ENCODE measurements around the gene CBLC. TPM values are rescaled to one million over a fixed set of nuclear protein-coding genes. Genes with fewer than 3 reads are reported as not detected.

CBLC gene
- polyA plus RNA-seq, 1 experiment = not detected

DNA sequence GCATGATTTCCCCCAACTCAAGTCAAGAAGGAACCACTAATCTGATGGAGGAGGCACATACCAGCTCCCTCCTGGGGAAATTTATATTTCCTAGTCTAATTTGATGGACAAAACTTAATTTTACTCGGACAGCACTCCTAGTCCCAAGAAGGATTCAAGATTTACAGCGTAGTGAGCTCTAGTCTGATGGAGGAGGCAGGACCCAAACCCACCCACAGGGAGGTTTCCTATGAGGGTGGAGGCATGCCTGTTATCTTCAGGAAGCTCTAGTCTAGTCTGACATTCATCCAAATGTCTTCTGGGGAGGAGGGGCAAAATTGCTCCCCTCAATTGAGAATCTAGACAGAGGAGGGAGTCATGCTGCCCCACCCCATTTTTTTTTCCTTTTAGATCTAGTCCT is 39.6 kb upstream of the CBLC start:
- no peak for DNase-seq (ENCODE audit: low read depth)
- ChIA-PET CTCF (interaction anchor here (0.6 to 9.6 kb wide), 2 partner anchors 14 to 21 kb away, joined by 3 to 69 read pairs; no protein-coding TSS in a partner anchor), POLR2A (no interaction called here)
- TF ChIP-seq, protein P1, sequence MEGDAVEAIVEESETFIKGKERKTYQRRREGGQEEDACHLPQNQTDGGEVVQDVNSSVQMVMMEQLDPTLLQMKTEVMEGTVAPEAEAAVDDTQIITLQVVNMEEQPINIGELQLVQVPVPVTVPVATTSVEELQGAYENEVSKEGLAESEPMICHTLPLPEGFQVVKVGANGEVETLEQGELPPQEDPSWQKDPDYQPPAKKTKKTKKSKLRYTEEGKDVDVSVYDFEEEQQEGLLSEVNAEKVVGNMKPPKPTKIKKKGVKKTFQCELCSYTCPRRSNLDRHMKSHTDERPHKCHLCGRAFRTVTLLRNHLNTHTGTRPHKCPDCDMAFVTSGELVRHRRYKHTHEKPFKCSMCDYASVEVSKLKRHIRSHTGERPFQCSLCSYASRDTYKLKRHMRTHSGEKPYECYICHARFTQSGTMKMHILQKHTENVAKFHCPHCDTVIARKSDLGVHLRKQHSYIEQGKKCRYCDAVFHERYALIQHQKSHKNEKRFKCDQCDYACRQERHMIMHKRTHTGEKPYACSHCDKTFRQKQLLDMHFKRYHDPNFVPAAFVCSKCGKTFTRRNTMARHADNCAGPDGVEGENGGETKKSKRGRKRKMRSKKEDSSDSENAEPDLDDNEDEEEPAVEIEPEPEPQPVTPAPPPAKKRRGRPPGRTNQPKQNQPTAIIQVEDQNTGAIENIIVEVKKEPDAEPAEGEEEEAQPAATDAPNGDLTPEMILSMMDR (IDR thresholded peaks at IDR 0.05; ENCODE audit: insufficient read depth, low read depth, low read length) = no peak
- Histone ChIP-seq H3K36me3 (ENCODE audit: control insufficient read depth, insufficient read depth, low read length) (no peaks in the 10 kb centered on the region), H3K27me3 (ENCODE audit: control insufficient read depth, insufficient read depth, low read length) (no peaks in the 10 kb centered on the region), H3K4me3 (ENCODE audit: low read depth, low read length) (no peak overlapping the region)

DNA sequence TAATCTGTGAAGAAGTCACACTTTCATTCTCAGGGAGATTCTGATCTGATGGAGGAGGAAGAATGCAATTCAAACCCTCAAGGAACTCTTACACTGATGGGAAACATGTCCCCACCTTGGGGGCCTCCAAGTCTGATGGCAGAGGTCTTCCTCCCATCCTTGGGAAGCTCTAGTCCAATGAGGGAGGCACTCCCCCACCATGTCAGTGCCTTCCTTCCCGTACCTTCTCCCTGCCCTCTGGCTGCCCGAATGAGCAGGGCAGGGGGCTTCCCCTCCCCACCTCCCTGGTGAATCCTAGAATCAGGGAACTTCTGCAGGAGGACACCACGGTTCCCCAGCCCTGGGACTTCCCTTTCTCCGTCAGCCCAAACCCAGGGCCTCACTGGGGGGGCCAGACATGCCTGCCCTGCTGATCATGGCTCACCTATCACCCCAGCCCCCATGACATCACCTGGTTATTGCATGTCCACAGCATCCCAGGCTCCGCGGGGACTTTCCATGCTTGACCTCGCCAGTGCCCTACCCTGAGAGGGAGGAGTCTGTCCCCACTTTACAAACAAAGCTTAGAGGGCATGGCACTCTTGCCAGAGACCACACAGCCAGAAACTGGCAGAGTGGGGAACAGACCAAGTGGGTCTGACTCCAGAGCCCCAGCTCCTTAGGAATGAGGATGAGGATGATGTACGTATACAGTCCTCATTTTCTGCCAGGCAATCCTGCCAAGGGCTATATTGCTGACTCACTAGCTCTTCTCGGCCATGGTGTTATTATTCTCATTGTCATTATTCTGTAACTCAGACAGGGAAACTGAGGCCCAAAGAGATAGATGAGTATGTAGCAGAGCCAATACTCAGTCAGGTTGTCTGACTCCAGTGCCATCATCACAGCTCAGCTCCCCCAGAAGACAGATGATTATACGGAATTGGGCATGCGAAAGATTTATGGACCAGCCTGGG is 38.8 kb upstream of the CBLC start:
- no peak for DNase-seq (ENCODE audit: low read depth)
- no peaks in the 10 kb centered on the region for H3K27me3 ChIP-seq (ENCODE audit: control insufficient read depth, insufficient read depth, low read length)
- TF ChIP-seq, protein P1 (IDR thresholded peaks at IDR 0.05; ENCODE audit: insufficient read depth, low read depth, low read length) = no peak
- POLR2A ChIA-PET = no interaction called here
- no peak overlapping the region for H3K4me3 ChIP-seq (ENCODE audit: low read depth, low read length)
- CTCF ChIA-PET = interaction anchor here (0.8 to 9.6 kb wide), 3 partner anchors 15 to 32 kb away, joined by 3 to 69 read pairs (median 6); no protein-coding TSS in a partner anchor
- no peaks in the 10 kb centered on the region for H3K36me3 ChIP-seq (ENCODE audit: control insufficient read depth, insufficient read depth, low read length)

DNA sequence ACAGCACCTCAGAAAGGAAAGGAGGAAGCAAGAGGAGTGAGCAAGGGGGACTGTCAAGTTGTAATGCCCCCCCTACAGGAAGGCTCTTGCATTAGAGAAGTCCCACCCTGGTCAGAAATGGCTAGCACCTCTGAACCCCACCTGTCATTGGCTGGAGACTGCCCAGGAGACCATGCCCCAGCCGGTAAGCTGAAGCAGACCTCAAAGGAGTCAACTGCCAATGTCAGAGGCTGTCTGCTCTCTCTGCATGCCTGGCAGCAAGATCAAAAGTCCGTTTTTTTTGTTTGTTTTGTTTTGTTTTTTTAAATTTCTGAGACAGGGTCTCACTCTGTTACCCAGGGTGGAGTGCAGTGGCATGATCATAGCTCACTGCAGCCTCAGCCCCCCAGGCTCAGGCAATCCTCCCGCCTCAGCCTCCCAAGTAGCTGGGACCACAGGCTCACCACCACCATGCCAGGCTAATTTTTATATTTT is 37.3 kb upstream of the CBLC start:
- no peaks in the 10 kb centered on the region for H3K27me3 ChIP-seq (ENCODE audit: control insufficient read depth, insufficient read depth, low read length)
- no peak for DNase-seq (ENCODE audit: low read depth)
- no peaks in the 10 kb centered on the region for H3K36me3 ChIP-seq (ENCODE audit: control insufficient read depth, insufficient read depth, low read length)
- TF ChIP-seq, protein P1 (IDR thresholded peaks at IDR 0.05; ENCODE audit: insufficient read depth, low read depth, low read length) = 0 out of 2 replicates have a peak, but pooled peaks have one; percentile 4
- POLR2A ChIA-PET = no interaction called here
- CTCF ChIA-PET = interaction anchor here (0.7 to 9.6 kb wide), 6 partner anchors 9 to 44 kb away, joined by 3 to 69 read pairs (median 5); no protein-coding TSS in a partner anchor
- no peak overlapping the region for H3K4me3 ChIP-seq (ENCODE audit: low read depth, low read length)

DNA sequence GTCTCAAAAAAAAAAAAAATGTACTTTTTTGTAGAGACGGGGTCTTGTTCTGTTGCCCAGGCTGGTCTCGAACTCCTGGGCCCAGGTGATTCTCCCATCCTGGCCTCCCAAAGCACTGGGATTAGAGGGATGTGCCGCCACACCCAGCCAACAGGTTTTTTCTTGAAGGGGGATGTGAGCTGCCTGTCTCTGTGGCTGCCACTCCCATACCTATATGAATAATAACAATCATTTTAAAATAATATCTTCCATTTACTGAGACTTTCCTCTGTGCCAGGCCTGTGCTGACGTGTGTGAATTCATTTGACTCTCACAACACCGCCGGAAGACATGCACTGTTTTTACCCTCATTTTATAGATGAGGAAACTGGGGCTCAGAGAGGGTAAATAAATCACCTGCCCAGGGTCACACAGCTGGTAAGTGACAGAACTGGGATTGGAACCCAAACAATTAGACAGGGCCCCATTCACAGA is 36.4 kb upstream of the CBLC start:
- Histone ChIP-seq H3K36me3 (ENCODE audit: control insufficient read depth, insufficient read depth, low read length) (no peaks in the 10 kb centered on the region), H3K27me3 (ENCODE audit: control insufficient read depth, insufficient read depth, low read length) (no peaks in the 10 kb centered on the region), H3K4me3 (ENCODE audit: low read depth, low read length) (no peak overlapping the region)
- TF ChIP-seq, protein P1 (IDR thresholded peaks at IDR 0.05; ENCODE audit: insufficient read depth, low read depth, low read length) = no peak
- POLR2A ChIA-PET = no interaction called here
- CTCF ChIA-PET = interaction anchor here (0.6 to 9.6 kb wide), 8 partner anchors 8 to 66 kb away, joined by 3 to 69 read pairs (median 4); no protein-coding TSS in a partner anchor
- DNase-seq (ENCODE audit: low read depth) = no peak

DNA sequence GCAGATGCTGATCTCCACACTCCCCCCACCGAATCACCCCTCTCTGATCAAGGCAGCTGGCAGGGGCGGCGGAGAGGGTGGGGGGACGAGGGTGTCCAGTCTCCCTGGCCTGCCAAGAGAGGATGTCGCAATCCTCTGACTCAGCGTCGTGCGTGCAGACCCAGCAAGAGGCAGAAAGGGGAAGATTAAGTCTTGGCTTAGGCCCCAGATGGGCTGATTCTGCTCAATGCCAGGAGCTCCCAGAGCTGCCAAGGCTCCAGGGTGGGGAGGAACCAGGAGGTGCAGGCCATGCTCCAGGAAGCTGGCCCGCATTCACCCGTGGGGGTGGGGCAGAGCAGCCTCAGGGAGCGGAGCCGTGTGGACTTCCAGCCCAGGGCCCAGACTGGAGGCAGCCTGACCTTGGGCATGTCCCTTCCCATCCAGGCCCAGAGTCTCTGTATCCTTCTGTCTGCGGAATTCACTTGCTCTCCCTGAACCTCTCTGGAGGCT is 35.8 kb upstream of the CBLC start:
- Histone ChIP-seq H3K27me3 (ENCODE audit: control insufficient read depth, insufficient read depth, low read length) (no peaks in the 10 kb centered on the region), H3K36me3 (ENCODE audit: control insufficient read depth, insufficient read depth, low read length) (no peaks in the 10 kb centered on the region), H3K4me3 (ENCODE audit: low read depth, low read length) (no peak overlapping the region)
- ChIA-PET CTCF (interaction anchor here (0.7 to 9.6 kb wide), 7 partner anchors 9 to 98 kb away, joined by 3 to 69 read pairs (median 4); partner anchors contain the start of gene PVR), POLR2A (interaction anchor here (0.6 kb wide), 1 partner anchor 157 kb away, joined by 3 read pairs; no protein-coding TSS in a partner anchor)
- TF ChIP-seq, protein P1 (IDR thresholded peaks at IDR 0.05; ENCODE audit: insufficient read depth, low read depth, low read length) = no peak
- DNase-seq (ENCODE audit: low read depth) = peak; percentile 98
